Fibroblast of mammary gland (primary cell): ENCODE data around the gene B4GALT4.

Experiments used
- DNase-seq: peaks from one replicate; pipeline ENCODE4 v3.0.0-alpha.2; 2010; ENCODE audit warnings: low read depth
- H3K4me3 ChIP-seq: 2 replicates; pipeline ENCODE4 v1.5.1; 2011; ENCODE audit warnings: low read depth, mild to moderate bottlenecking, low read length, moderate library complexity; ENCODE audit not compliant: control insufficient read depth
- TF ChIP-seq, protein P1 (sequence below): conservative IDR thresholded peaks from 2 replicates; pipeline ENCODE4 v1.5.1; 2011; ENCODE audit warnings: low read depth, low read length, inconsistent platforms; ENCODE audit not compliant: control insufficient read depth, insufficient read depth

Gene B4GALT4

DNA sequence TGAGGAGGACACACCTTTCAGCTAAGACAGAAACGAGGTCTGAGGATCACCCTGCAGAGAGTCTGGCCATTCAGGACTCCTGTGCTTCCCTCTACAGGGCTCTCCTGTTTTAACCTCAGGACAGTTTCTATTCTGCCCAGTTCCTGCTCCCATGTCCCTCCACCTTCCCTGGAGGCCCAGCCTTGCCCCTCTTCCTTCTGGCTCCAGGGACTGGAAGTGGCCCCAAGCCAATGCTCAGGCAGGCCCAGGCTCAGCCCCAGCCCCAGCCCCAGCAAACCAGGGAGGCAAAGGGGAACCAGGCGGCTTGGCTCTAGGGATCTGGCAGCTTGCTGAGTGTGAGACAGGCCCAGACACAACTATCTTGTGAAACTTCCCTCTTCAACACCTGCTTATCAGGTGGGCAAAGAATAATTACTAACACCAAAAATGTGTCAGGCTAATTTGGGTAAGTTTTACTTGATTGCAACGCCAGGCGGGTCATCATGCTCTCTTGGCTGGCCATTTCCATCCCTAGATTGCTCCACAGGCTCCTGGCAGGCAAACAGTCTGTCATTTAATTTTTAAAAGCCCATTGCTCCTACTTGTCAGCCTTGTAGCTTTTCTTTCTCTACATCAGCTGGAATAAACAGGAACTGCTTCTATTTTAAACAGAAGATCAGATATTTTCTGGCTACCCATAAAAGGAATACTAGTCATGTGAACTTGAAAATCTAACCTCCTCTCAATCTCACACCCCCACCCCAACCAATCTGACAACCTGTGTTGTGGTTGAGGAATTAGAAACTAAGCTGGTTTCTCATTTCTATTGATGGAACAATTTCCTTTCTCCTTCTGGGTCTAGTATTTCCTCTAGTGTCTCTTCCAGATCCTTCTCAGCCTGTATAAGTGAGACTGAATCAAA lies 33.8 kb downstream of the B4GALT4 start:
- TF ChIP-seq, protein P1, sequence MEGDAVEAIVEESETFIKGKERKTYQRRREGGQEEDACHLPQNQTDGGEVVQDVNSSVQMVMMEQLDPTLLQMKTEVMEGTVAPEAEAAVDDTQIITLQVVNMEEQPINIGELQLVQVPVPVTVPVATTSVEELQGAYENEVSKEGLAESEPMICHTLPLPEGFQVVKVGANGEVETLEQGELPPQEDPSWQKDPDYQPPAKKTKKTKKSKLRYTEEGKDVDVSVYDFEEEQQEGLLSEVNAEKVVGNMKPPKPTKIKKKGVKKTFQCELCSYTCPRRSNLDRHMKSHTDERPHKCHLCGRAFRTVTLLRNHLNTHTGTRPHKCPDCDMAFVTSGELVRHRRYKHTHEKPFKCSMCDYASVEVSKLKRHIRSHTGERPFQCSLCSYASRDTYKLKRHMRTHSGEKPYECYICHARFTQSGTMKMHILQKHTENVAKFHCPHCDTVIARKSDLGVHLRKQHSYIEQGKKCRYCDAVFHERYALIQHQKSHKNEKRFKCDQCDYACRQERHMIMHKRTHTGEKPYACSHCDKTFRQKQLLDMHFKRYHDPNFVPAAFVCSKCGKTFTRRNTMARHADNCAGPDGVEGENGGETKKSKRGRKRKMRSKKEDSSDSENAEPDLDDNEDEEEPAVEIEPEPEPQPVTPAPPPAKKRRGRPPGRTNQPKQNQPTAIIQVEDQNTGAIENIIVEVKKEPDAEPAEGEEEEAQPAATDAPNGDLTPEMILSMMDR = no peak

GRCh38 chr3:119205685-119206084 lies 35.0 kb downstream of the B4GALT4 start:
- no peak for DNase-seq
- no peak overlapping the region for H3K4me3 ChIP-seq
- TF ChIP-seq, protein P1 = no peak

More for the DNA sequence above, 33.8 kb downstream of the B4GALT4 start:
- H3K4me3 ChIP-seq = no peak overlapping the region
- no peak for DNase-seq

- no peak for DNase-seq
- TF ChIP-seq, protein P1 = no peak
- H3K4me3 ChIP-seq = no peak overlapping the region
Observed at GRCh38 chr3:119205209-119205608, 35.5 kb downstream of the B4GALT4 start.

DNA sequence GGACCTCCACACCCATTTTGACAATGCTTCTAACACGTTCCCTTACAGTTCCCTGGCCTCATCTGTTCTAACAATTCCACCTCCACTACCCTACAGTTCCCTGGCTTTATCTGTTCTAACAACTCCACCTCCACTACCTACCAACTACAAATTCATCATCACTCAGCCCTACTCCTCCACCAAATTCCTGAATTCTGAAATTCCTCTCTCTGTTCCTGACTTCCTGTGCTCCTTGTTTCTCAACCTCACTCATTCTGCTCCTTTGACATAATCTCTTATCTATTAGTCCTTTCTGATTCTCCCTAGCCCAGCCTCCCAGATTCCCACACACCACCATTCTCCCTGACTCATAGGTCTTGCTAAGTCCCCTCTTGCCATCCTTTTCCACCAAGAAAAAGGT lies 44.8 kb downstream of the B4GALT4 start:
- no peak overlapping the region for H3K4me3 ChIP-seq
- no peak for DNase-seq
- TF ChIP-seq, protein P1 = no peak

DNA sequence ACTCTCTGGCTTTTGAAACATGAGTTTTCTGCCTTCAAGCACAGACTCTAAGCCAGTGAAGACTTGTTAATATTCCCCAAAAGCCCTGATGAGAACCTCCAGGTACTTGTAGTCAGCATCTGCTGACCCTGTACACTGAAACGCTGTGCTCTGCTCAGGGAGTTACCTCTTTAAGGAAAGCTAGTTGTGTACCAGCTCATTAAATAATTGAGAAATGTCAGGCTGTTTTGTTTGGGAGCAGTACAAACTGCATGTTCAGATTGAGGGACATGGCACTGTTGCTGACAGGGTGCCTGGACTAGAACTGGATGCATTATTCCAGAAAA lies 45.6 kb downstream of the B4GALT4 start:
- no peak for DNase-seq
- TF ChIP-seq, protein P1 = no peak

GRCh38 chr3:119194237-119195150 lies 46.2 kb downstream of the B4GALT4 start:
- TF ChIP-seq, protein P1 = no peak
- no peak for DNase-seq
- H3K4me3 ChIP-seq = no peak overlapping the region

More for the DNA sequence above, 45.6 kb downstream of the B4GALT4 start:
- H3K4me3 ChIP-seq = no peak overlapping the region
